Stimulated activated CD8-positive, alpha-beta memory T cell treated with anti-CD3 and anti-CD28 coated beads, Interleukin-7, amount 100 ng/mL, for 24 hours (primary cell): Measurements from ENCODE around the gene LCOR.

Experiments
- DNase-seq: peaks from one replicate; pipeline ENCODE4 v3.0.0-alpha.2; 2020; ENCODE audit warnings: low read depth

The LCOR gene

DNA sequence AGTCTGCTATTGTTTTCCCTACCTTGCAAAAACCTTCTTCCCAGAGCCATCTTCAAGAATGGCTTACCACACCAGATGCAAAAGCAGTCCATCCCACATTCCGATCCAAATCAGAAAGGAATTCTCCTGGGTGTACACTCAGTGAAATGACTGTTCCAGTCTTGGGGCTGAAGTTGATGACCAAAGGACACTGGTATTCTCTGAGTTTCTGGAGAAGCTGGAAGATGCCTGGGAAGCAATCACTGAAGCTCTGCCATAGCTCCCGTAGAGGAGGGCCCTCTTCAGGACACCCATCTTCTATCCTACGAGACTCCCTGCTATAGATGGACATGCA is 155.7 kb downstream of the LCOR start:
- no peak for DNase-seq

DNA sequence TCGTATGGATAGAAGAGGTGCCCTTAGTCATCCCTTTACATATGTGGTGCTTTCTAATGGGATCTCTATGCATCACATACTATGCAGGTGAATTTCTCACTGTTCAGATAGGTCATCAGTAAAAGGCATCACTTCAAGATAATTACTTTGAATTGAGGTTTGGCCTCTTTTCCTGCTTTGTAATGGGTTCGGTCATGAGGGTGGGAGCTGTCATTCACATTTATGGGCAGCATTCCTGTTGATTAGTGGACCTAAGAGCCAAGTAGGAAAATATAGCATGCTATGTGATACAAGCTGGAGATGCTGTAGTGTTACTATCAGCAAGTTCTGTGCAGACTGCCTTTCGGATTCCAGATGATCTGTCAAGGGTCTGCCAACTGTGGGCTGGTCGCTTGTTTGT is 156.3 kb downstream of the LCOR start:
- no peak for DNase-seq

DNA sequence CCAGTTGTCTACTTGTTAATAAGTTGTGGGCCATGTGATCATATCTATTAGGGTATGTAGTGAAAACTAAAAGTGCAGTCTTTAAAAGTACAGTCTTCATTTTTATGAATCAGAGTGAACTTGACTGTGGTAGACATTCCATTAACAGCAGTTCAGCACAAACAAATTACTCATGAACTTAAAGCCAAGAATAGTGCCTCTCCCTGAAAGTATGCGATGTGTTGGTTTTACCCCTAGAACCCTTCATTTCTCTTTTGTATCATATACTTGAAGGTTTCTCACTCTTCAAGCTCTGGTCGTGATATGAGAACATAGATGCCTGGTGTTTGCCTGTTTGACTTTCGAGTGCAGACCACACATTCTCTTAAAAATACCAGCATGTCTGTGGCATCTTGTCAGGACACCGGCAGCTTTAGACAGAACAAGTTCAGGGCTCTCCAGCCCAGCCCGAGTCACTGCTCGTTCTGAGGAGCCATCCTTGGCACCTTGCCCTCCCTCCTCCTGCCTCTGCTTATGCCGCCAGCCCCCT is 159.3 kb downstream of the LCOR start:
- no peak for DNase-seq

DNA sequence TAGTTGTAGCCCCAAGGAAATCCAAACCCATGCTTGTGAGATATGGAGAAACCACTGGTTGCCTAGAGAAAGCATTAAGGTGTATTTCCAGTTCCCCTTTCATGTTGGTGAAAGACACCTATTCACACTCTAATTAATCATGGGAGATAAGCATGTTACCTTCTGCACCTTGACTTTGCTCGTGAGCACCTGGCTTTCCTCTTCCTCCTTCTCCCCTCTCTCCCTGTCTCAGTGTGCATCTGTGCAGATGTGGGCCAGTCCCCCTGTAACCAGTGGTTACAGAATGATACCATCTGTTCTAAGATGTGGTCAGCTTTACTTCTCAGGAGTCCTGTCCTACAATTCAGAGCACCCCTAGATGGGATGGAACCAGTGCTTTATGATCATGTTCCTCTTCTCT is 160.6 kb downstream of the LCOR start:
- no peak for DNase-seq

DNA sequence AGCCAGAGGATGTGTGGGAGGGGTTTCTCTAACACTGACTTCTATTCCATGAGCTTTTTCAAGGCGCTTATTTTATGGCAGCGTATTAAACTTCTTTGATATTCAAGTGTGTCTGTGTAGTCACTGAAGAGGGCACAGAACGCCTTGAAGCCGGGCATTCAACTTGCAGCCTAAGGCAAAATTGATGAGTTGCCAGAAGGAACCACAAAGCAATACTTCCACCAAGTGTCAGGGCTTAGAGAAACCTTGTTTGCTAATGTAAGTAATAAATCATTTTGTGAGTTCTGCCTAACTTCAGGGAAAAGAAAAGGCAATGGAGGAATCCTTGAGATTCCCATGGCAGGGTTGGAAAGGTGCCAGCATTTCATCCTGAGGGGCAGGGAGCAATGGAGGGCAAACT is 163.8 kb downstream of the LCOR start:
- DNase-seq = no peak

DNA sequence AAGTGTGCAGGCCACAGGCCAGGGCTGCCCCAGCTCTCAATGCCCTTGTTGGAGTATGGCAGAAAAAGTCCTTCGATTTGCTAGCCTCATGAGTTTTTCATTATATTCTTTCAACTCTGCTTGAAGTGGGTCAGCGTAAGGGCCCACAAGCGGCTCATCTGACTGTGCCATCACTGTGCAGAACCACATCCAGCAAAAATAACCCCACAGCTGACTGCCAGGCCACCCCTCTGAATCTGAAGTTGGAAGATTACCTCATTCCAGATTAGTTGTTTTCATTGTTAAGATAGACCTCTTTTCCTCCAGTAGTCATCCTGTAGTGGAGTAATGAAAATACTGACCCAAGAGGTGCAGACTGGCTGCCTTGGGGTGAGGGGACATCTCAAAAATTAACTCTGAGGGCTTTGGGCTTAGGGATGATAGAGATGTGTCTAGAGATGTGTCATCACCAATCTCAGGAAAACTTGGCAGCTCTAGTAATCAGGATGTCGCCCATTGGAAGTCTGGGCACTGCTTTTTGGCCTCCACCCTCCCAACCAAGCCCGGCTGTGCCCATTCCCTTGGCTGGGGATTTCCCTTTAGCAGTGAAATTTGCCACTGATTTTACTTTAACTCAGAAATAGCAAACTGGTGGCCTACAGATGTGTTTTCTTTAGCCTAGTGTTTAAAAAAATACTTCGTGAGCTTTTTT is 164.3 kb downstream of the LCOR start:
- DNase-seq = no peak

DNA sequence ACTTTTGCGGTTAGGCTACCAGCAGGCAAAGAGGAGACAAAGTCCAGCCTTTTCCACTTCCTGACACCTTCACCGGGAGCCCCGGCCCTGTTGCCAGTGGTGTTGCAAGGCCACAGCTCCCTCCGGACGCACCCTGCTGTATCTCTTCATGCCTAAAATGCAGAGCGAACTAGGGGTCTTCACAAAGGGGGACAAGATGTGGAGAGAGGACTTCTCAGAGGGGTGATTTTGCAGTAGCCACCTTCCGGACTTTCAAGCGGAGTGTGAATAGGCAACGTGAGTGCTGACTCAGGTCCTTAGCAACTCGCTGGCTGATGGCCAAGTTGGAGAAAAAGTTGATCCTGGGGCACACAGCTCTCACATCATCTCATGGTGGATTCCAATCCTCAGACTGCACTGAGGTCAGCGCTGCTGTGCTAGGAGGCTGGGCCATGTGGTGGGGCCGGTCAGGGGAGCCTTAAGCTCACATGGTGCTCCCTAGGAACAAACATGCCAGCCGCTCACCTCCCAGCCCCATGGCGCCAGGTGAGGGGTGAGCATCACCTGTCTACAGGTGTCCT is 166.3 kb downstream of the LCOR start:
- no peak for DNase-seq

DNA sequence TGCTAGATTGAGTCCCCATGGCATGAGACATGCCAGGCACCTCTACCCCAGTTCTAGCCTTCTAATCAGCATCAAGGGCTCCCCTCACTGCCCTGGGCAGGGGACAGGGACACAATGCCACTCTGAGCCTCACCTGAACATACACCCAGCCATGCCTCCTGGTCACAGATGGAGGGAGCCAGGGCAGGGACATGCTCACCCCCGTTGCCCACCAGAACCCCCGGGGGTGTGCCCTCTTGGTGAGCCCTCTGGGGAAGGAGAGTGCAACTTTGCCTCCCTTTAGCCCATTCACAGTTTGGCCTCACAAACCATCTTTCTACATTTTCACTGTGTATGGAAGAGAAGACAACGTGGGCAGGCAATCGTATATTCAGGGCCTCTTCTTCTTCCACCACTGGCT is 167.2 kb downstream of the LCOR start:
- DNase-seq = no peak

DNA sequence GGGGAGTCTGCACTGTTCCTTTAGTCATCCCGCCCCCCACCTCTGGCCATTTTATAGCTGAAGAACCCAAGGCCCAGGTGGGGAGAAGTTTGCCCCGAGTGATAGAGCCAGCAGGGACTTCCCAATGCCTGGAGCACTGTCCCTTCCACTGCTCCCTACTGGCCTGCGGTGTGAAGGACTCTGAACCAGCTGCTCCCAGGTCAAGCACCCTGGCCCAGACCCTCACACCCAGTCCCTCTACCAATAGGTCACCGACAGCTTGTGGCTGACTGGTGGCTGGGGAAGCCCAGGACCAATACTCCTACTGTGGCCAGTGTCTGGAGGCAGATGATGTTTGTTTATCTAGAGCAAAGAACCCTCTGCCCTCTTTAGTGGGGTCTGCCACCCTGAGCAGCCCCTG is 167.9 kb downstream of the LCOR start:
- no peak for DNase-seq

DNA sequence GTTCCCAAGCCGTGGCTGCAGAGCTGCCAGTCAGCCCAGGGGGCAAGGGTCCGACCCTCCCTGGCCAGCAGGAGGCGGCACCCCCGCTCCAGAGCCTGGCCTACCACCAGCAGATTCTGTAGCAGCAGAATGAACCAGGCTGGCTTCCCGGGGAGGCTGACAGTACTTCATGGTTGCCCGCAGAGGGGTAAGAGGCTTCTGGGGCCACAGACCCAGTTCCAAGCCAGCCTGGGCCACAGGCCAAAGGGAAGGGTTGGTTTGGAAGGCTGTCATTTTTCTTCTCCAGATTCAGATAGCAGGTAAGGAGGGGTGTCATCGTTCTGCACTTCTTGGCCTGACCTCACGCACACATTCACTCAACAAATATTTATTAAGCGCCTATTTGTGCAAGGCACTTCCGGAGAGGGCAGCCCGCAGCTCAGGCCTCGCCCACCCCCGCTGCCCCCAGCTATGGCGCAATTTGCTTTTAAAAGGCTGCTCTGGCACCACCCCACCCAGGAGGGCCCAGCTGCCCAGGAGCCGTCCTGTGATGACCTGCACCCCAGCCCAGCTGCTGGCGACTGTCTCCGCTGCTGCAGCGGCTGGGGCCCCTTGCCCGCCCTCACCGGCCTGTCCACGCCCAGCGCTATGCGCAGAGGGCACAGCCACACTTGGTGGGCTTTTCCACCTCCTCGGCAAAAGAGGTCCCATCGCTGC is 168.5 kb downstream of the LCOR start:
- DNase-seq = no peak

DNA sequence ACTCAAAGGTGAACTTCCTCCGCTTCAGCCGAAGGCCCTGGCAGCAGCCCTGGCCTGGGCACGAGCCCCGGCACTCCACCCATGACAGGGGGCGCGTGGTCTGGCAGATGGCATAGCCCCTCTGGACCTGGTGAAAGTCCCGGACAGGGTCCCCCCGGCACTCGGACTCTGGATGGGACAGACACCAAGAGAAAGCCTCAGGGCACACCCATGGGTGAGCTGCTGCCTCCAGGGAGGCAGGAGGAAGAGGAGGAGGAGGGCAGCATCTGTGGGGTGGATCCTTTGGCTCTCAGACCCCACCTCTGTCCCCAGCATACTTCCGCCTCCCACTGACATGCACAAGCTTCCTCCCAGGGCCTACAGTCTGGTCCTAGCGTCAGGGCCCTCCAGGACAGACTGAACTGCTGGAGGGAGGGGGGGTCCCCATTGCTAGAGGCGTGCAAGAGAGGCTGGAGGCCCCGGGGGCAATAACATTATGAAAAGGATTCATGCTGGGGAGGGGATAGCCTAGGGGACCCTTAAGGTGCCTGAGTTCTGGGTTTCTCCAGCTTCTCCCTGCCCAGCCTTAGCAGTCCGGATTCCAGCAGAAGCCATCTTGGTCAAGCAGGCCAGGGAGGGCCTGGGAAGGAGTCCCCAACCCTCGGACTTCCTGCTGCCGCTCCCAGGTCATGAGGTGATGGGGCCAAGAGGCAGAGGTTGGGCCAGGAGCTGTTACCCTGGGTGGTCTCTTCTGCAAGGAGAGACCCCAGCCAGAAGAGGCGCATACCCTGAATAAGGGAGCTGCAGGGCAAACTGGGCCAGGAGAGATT is 169.3 kb downstream of the LCOR start:
- DNase-seq = no peak

DNA sequence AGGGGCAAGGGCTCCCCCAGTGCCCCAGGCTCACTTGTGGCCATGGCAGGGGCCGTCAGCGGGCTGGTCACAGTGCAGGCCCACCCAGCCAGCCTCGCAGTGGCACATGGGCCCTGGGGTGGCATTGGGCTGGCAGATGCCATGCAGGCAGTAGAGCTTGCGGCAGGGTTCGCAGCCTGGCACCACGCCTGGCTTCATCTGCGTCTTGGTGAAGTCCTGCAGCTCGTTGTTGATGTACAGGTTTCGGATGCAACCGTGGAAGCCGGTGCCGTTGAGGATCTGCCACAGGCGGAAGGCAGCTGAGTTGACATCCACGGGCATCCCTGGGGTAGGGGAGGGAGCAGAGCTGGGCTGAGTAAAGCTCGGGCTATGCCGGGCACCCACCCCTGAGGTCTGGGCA is 170.6 kb downstream of the LCOR start:
- DNase-seq = no peak

DNA sequence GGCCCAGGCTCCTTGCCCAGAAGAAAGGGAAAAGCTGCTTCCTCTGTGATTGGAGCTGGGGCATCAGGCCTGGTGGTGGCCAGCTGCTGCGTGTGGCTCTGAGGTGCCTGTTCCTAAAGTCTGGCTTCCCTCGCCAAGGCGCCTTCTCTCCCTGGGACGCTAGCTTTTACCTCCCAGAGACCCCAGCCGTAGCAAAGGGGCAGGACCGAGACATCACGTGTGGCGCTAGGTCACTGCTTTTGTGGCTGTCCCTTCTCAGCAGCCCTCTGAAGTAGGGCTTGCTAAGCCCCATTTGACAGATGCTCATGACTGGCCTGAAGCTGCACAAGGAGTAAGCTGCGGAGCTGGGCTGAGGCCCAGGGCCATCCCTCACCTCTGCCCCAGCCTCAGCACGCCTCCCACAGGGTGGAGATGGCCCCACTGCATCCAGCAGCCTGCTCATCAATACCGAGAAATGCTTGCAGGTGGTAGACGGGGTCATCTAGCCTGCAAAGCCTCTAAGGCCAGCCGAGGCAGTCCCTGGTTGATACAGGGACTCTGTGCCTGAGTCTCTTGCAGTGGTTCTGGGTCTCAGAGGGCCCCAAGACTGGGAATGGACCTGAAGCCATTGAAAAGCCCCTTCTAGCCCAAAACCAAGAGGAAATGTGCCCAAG is 171.2 kb downstream of the LCOR start:
- DNase-seq = no peak

DNA sequence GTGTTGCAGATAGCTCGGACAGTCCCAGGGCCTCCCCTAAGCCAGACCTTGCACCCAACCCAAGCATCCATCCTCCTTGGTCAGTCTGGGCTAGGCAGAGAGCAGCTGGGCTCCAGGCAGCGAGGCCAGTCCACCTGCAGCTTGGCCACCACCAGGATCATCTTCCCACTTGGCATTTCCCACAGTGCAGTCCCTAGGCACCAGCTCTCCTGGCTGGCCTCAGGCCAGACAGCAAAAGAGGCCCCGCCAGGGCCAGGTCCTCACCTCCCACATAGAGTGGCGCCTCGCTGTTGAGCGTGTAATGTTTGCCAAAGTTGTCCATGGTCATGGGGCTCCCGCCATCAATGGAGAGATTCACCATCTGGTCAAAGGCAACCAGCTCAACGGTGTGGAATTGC is 171.7 kb downstream of the LCOR start:
- DNase-seq = no peak

DNA sequence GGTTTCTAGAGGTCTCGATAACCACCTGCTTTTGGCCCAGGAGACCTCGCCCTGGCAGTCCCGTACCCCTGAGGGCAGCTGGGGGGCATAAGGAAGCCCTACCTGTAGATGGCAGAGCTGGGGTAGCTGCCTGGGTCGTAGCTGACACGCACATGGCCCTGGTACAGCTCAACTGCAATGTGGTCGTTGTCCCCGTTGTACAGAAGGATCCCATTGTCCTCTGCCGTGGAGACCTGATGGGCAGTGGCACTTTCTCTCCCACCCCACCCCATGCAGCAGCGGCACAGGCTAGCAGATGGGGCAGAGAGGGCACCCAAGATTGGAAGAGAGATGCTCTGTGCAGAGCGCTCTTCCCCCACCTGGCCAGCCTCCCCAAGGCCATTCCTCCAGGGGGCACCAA is 172.5 kb downstream of the LCOR start:
- no peak for DNase-seq

DNA sequence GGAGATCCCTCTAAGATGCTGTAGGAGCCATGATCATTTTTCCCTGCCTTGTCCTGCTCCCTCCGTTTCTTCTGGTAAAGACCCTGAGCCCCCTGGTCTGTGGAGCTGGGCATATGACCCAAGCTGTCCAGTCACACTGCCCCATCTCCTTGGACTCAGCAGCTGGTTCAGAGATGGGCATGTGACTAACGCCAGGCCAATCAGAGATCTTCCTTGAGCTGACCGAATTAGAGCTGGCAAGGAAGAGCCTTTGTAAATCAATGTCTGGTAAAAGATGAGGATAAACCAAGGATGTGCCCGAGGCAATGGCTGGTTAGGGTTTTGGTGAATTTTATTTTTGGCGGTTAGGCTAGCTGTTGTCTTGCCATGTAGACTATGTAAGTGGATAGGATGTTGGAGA is 173.3 kb downstream of the LCOR start:
- no peak for DNase-seq

DNA sequence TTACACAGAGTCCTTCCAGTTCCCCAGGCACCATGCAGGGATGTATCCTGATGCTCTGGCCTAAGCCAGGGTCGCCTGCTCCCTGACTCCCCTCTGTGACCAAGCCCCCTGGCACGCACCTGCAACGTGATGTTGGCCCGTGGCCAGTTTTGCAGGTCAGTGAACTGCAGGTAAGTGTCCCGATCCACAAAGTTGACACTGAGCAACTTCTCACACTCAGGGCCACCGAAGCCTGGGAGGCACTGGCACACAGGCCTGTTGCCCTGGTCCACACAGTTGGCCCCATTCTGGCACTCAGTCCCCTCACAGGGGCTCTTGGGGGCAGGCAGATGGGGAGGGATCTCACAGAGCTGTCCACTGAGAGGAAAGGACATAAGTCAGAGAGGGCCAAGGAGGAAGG is 174.3 kb downstream of the LCOR start:
- DNase-seq = no peak

DNA sequence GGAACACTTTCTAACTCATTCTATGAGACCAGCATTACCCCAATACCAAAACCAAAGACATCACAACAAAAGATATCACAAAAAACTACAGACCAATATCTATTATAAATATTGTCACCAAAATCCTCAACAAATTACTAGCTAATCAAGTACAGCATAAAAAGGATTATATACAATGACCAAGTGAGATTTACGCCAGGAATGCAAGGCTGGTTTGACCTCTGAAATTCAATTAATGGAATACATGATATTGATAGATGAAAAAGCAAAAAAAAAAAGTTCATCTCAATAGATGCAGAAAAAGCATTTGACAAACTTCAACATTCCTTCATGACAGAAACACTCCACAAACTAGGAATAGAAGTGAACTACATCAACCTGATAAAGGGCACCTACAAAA is 175.3 kb downstream of the LCOR start:
- no peak for DNase-seq

DNA sequence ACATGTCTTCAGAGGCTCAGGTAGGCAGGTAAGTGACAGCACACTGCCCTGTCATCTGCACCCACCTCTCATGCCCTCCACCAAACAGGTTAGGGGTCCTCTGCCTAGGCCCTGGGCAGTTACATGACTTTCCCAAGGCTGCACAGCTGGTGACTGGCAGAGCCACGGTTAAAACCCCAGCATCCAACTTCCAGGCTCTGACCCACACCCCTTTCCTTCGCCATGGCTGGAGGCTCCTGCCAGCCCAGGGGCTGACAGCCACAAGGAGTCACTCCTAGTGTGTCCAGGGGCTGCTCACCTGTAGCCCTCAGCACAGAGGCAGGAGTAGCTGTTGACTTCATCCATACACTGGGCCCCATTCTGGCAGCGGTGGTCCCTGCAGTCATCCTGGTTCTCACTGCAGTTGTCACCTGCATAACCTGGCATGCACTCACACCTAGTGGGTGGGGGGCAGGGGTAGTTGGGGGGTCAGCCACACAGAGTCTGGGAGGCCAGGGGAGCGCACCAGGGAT is 178.7 kb downstream of the LCOR start:
- DNase-seq = no peak

DNA sequence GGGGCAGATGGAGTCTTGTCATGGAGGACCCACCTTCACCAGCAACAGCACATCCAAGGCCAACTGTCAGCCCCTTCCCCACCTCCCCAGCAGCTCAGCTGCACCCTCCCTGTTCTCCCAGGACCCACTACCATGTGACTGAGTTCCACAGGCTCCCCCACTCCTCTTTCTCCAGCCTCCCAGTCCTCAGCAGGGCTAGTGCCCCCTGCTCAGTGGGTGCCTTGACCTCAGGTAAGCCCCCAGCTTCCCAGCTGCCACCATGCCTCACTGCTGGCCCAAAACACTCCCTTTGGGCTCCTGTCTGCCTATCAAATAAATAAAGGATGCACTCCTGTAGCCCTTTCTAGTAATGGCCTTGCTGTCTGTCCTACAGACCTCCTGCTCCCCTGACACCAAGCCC is 179.3 kb downstream of the LCOR start:
- no peak for DNase-seq

DNA sequence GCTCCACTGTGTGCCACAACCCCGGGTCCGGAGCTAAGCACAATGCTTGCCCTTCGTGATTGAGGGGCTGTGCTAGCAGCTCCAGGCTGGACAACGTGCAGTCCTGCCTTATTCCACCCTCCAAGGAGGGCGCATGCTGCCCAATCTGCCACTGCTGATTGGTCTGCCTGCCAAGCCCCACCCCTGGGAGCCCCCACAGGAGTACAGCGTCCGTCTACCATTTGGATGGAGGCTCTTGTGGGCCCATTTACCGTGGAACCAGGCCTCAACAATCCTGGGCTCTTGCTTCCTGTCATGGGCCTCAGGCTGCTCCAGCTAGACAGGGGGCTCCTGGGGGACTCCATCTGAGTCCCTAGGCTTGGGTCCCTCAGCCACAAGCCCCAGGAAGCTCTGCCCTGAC is 180.4 kb downstream of the LCOR start:
- DNase-seq = no peak

DNA sequence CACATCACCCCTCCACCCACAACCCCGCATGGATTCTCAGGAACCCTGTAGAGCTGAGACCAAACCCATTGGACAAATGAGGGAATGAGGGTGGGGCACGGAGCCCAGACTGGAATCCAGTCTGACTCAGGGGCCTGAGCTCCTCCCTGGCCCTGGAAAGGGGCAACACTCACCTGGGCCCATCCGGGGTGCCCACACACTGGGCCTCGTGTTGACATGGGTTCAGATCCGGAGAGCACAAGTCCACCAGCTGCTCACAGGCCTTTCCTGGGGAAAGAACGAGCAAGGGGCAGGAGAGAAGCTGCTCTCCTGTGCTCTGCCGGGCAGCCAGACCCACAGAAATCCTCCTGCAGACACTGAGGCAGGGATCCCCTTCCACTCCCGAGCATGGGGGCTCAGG is 181.5 kb downstream of the LCOR start:
- DNase-seq = no peak
